Keratinocyte (primary cell): ENCODE results near the gene CRTC1.

Experiments used
- EZH2 ChIP-seq: IDR thresholded peaks from one replicate; pipeline ENCODE4 v1.6.1; 2012; ENCODE audit warnings: inconsistent platforms, mild to moderate bottlenecking, low read length, moderate library complexity
- TF ChIP-seq, protein P1 (sequence below), 3 experiments: IDR thresholded peaks in 1 of 3; conservative IDR thresholded peaks in 1 of 3; optimal IDR thresholded peaks in 1 of 3; 2 replicates in 2 of 3; 3 replicates in 1 of 3; pipeline versions ENCODE3 to v1.5.1; 2011; ENCODE audit warnings: low read length in 3 of 3, mild to moderate bottlenecking in 3 of 3, moderate library complexity in 2 of 3, control low read depth in 1 of 3, inconsistent platforms in 1 of 3; ENCODE audit not compliant: insufficient read depth in 2 of 3; ENCODE audit errors: extremely low read depth in 1 of 3

DNA sequence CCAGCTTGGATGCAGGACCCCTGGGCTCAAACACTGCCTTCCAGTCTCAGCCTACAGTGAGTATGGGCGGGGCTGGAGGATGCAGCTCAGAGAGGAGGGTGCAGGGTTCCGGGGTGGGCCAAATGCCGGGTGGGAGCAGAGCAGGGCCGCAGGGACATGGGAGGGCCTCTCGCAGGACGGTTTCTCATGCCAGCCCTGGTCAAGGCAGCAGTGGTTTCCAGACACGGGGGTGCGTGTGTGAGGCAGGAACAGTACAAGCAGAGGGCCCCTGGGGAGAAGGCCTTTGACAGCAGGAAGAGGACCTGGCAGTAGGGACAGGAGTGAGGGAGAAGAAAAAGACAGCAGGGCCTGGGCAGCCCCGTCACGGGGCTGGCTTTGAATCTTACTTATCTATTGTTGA lies 34.1 kb downstream of the CRTC1 start:
- TF ChIP-seq, protein P1, sequence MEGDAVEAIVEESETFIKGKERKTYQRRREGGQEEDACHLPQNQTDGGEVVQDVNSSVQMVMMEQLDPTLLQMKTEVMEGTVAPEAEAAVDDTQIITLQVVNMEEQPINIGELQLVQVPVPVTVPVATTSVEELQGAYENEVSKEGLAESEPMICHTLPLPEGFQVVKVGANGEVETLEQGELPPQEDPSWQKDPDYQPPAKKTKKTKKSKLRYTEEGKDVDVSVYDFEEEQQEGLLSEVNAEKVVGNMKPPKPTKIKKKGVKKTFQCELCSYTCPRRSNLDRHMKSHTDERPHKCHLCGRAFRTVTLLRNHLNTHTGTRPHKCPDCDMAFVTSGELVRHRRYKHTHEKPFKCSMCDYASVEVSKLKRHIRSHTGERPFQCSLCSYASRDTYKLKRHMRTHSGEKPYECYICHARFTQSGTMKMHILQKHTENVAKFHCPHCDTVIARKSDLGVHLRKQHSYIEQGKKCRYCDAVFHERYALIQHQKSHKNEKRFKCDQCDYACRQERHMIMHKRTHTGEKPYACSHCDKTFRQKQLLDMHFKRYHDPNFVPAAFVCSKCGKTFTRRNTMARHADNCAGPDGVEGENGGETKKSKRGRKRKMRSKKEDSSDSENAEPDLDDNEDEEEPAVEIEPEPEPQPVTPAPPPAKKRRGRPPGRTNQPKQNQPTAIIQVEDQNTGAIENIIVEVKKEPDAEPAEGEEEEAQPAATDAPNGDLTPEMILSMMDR (optimal IDR thresholded peaks at IDR 0.05 in 1 of 3, IDR thresholded peaks at IDR 0.05 in 1 of 3, conservative IDR thresholded peaks at IDR 0.05 in 1 of 3; ENCODE audit: extremely low read depth in 1 of 3, insufficient read depth in 2 of 3, low read length in 3 of 3), result no peak
- TF ChIP-seq EZH2, result no peak
